Activated T-helper 2 cell treated with anti-CD3 and anti-CD28 coated beads, Interferon-gamma antibody, Interleukin-2, Interleukin-4, amounts not matched to agents 10 μg/mL and 5 μg/mL and 100 μg/mL, durations not matched to agents 14 hours and 24 hours and 36 hours (primary cell): Measurements from ENCODE around the gene GTF2IRD1. TPM values are rescaled to one million over a fixed set of nuclear protein-coding genes. Genes with fewer than 3 reads are reported as not detected.

Source experiments
- DNase-seq: peaks from one replicate; pipeline ENCODE4 v3.0.0; 2021; ENCODE audit warnings: low spot score
- H3K27ac Mint-ChIP-seq: one replicate; pipeline ENCODE4 v1.8.0; 2021; ENCODE audit warnings: mixed read lengths
- H3K27me3 Mint-ChIP-seq: one replicate; pipeline ENCODE4 v1.8.0; 2021; ENCODE audit warnings: low read depth, mixed read lengths
- H3K36me3 Mint-ChIP-seq: one replicate; pipeline ENCODE4 v1.8.0; 2021; ENCODE audit warnings: low read depth, mixed read lengths
- H3K4me1 Mint-ChIP-seq: one replicate; pipeline ENCODE4 v1.8.0; 2021; ENCODE audit warnings: low read depth, mixed read lengths
- H3K4me3 Mint-ChIP-seq: one replicate; pipeline ENCODE4 v1.8.0; 2021; ENCODE audit warnings: low read depth, mild to moderate bottlenecking, moderate library complexity, mixed read lengths
- H3K9me3 Mint-ChIP-seq: one replicate; pipeline ENCODE4 v1.8.0; 2021; ENCODE audit warnings: mixed read lengths
- intact Hi-C: fragments of 100-400 bp; cut with micrococcal nuclease; formaldehyde crosslinking; loops from one replicate; pipeline ENCODE4 v1.15.1; 2023
- total RNA-seq: library from RNA; stranded (reverse); gene quantifications from 2 replicates; pipeline ENCODE4 v1.2.3, GENCODE V29; 2022

Gene GTF2IRD1
- total RNA-seq, 1 donor from 2014 or later, result 3.1 TPM

GRCh38 chr7:74462707-74463100, 9.0 kb downstream of the GTF2IRD1 start:
- Mint-ChIP-seq H3K4me3 (no peak overlapping the region), H3K27ac (no peak overlapping the region), H3K9me3 (no peaks in the 10 kb centered on the region), H3K36me3 (no peaks in the 10 kb centered on the region), H3K27me3 (no peaks in the 10 kb centered on the region), H3K4me1 (no peaks in the 10 kb centered on the region)
- DNase-seq, result no peak
- intact Hi-C loops, result no loop called here

- H3K4me1 Mint-ChIP-seq, result no peaks in the 10 kb centered on the region
- no peak overlapping the region for H3K27ac Mint-ChIP-seq
- no peaks in the 10 kb centered on the region for H3K27me3 Mint-ChIP-seq
- H3K9me3 Mint-ChIP-seq, result no peaks in the 10 kb centered on the region
- intact Hi-C loops, result no loop called here
- no peak overlapping the region for H3K4me3 Mint-ChIP-seq
- no peak for DNase-seq
- no peaks in the 10 kb centered on the region for H3K36me3 Mint-ChIP-seq
Measured at GRCh38 chr7:74464931-74465886, 11.5 kb downstream of the GTF2IRD1 start.

GRCh38 chr7:74466196-74466813, 12.6 kb downstream of the GTF2IRD1 start:
- Mint-ChIP-seq H3K36me3 (no peaks in the 10 kb centered on the region), H3K4me3 (no peak overlapping the region), H3K4me1 (no peaks in the 10 kb centered on the region), H3K27ac (no peak overlapping the region), H3K27me3 (no peaks in the 10 kb centered on the region), H3K9me3 (no peaks in the 10 kb centered on the region)
- intact Hi-C loops, result no loop called here
- no peak for DNase-seq

GRCh38 chr7:74467876-74468275, 14.2 kb downstream of the GTF2IRD1 start:
- Mint-ChIP-seq H3K9me3 (no peaks in the 10 kb centered on the region), H3K27me3 (no peaks in the 10 kb centered on the region), H3K4me1 (no peaks in the 10 kb centered on the region), H3K36me3 (no peaks in the 10 kb centered on the region), H3K27ac (no peak overlapping the region), H3K4me3 (no peak overlapping the region)
- DNase-seq, result no peak
- intact Hi-C loops, result no loop called here

GRCh38 chr7:74470504-74470903, 16.8 kb downstream of the GTF2IRD1 start:
- no peaks in the 10 kb centered on the region for H3K4me1 Mint-ChIP-seq
- no peaks in the 10 kb centered on the region for H3K27me3 Mint-ChIP-seq
- DNase-seq, result no peak
- intact Hi-C loops, result no loop called here
- H3K36me3 Mint-ChIP-seq, result no peaks in the 10 kb centered on the region
- H3K27ac Mint-ChIP-seq, result no peak overlapping the region
- H3K4me3 Mint-ChIP-seq, result no peak overlapping the region
- H3K9me3 Mint-ChIP-seq, result no peaks in the 10 kb centered on the region

- DNase-seq, result no peak
Measured at GRCh38 chr7:74473116-74473515, 19.4 kb downstream of the GTF2IRD1 start.

GRCh38 chr7:74474271-74474865, 20.7 kb downstream of the GTF2IRD1 start:
- DNase-seq, result no peak
- Mint-ChIP-seq H3K36me3 (no peaks in the 10 kb centered on the region), H3K4me1 (no peaks in the 10 kb centered on the region), H3K27ac (no peak overlapping the region), H3K4me3 (no peak overlapping the region), H3K9me3 (no peaks in the 10 kb centered on the region), H3K27me3 (no peaks in the 10 kb centered on the region)
- intact Hi-C loops, result no loop called here

More at GRCh38 chr7:74473116-74473515, 19.4 kb downstream of the GTF2IRD1 start:
- no peaks in the 10 kb centered on the region for H3K9me3 Mint-ChIP-seq
- H3K4me3 Mint-ChIP-seq, result no peak overlapping the region
- no peaks in the 10 kb centered on the region for H3K36me3 Mint-ChIP-seq
- no peaks in the 10 kb centered on the region for H3K27me3 Mint-ChIP-seq
- no peaks in the 10 kb centered on the region for H3K4me1 Mint-ChIP-seq
- intact Hi-C loops, result no loop called here
- H3K27ac Mint-ChIP-seq, result no peak overlapping the region

GRCh38 chr7:74475243-74475986, 21.7 kb downstream of the GTF2IRD1 start:
- no peak for DNase-seq
- H3K27ac Mint-ChIP-seq, result no peak overlapping the region
- no peaks in the 10 kb centered on the region for H3K36me3 Mint-ChIP-seq
- no peak overlapping the region for H3K4me3 Mint-ChIP-seq
- intact Hi-C loops, result no loop called here
- no peaks in the 10 kb centered on the region for H3K4me1 Mint-ChIP-seq
- H3K9me3 Mint-ChIP-seq, result no peaks in the 10 kb centered on the region
- H3K27me3 Mint-ChIP-seq, result no peaks in the 10 kb centered on the region

GRCh38 chr7:74475987-74476350, 22.3 kb downstream of the GTF2IRD1 start:
- no peaks in the 10 kb centered on the region for H3K9me3 Mint-ChIP-seq
- no peak for DNase-seq
- H3K4me1 Mint-ChIP-seq, result no peaks in the 10 kb centered on the region
- no peaks in the 10 kb centered on the region for H3K27me3 Mint-ChIP-seq
- H3K4me3 Mint-ChIP-seq, result no peak overlapping the region
- intact Hi-C loops, result no loop called here
- no peaks in the 10 kb centered on the region for H3K36me3 Mint-ChIP-seq
- H3K27ac Mint-ChIP-seq, result no peak overlapping the region

- Mint-ChIP-seq H3K27ac (no peak overlapping the region), H3K4me3 (no peak overlapping the region), H3K27me3 (no peaks in the 10 kb centered on the region), H3K36me3 (no peaks in the 10 kb centered on the region), H3K4me1 (no peaks in the 10 kb centered on the region), H3K9me3 (no peaks in the 10 kb centered on the region)
- DNase-seq, result no peak
- intact Hi-C loops, result no loop called here
Measured at GRCh38 chr7:74476626-74477025, 22.9 kb downstream of the GTF2IRD1 start.

GRCh38 chr7:74478671-74479065, 25.0 kb downstream of the GTF2IRD1 start:
- no peak overlapping the region for H3K27ac Mint-ChIP-seq
- no peak overlapping the region for H3K4me3 Mint-ChIP-seq
- H3K9me3 Mint-ChIP-seq, result no peaks in the 10 kb centered on the region
- DNase-seq, result no peak
- H3K4me1 Mint-ChIP-seq, result no peaks in the 10 kb centered on the region
- no peaks in the 10 kb centered on the region for H3K36me3 Mint-ChIP-seq
- H3K27me3 Mint-ChIP-seq, result no peaks in the 10 kb centered on the region
- intact Hi-C loops, result no loop called here

GRCh38 chr7:74479066-74479781, 25.5 kb downstream of the GTF2IRD1 start:
- no peak for DNase-seq
- H3K27me3 Mint-ChIP-seq, result no peaks in the 10 kb centered on the region
- no peak overlapping the region for H3K27ac Mint-ChIP-seq
- H3K9me3 Mint-ChIP-seq, result no peaks in the 10 kb centered on the region
- H3K36me3 Mint-ChIP-seq, result no peaks in the 10 kb centered on the region
- no peak overlapping the region for H3K4me3 Mint-ChIP-seq
- intact Hi-C loops, result no loop called here
- no peaks in the 10 kb centered on the region for H3K4me1 Mint-ChIP-seq
